Hematopoietic multipotent progenitor cell treated with erythropoietin and hydrocortisone succinate and interleukin-3 and kit ligand, for 15 days (in vitro differentiated cells): Measurements from ENCODE around the gene VPS8.

Source experiments
- DNase-seq: peaks from one replicate; pipeline ENCODE4 v3.0.0-alpha.2; 2015; ENCODE audit warnings: low spot score

VPS8 gene

GRCh38 chr3:184812662-184813042 is 686 bp downstream of the VPS8 start:
- no peak for DNase-seq

DNA sequence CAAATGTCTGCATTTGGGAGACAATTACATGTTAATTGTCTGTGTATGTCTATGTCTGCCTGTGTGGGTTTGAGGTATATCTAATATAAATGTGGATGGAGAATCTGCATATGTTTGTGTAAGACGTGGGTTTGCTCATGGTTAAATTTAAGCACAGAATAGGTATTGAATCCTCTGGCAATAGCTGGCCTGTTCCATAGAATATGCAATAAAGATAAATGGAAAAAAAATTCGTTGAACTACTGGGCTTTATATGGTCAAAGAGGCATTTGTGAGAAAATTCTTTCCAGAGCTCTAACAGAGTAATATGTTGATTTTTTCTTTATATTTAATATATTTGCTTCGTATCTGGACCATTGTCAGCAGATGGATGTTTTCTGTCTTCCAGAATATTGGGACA is 1.4 kb downstream of the VPS8 start:
- no peak for DNase-seq

DNA sequence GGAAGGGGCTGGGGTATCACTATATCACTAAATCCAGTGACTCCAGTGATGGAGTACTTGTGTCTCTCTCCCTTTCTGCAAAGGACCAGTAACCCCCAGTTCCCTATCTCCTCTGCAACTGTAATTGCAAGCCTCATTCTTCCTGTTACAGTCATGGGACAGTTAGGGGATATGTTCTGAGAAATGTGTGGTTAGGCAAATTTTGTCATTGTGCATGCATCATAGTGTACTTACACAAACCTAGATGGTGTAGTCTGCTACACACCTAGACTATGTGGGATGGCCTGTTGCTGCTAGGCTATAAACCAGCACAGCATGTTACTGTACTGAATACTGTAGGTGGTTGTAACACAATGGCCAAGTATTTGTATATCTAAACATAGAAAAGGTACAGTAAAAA is 2.2 kb downstream of the VPS8 start:
- no peak for DNase-seq

GRCh38 chr3:184815046-184815930 is 3.3 kb downstream of the VPS8 start:
- DNase-seq: no peak

DNA sequence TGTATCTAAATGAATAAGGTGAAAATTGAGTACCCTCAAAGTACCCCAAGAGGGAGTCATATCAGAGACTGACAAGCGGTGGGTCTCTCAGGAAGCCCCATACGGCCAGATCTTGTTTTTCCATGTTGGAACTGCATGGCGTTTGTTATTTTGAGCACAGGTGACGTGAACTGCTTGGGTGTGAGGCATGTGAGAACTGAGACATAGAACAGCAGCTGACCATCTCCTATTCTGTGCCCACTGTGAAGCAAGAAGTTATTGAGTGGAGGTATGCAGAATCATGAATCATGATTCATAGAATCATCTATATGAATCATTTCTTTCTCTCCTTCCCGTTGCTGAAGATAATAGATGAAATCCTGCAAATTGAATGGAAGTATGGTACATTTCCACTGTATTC is 4.6 kb downstream of the VPS8 start:
- no peak for DNase-seq

GRCh38 chr3:184820525-184820924 is 8.6 kb downstream of the VPS8 start:
- DNase-seq: no peak

DNA sequence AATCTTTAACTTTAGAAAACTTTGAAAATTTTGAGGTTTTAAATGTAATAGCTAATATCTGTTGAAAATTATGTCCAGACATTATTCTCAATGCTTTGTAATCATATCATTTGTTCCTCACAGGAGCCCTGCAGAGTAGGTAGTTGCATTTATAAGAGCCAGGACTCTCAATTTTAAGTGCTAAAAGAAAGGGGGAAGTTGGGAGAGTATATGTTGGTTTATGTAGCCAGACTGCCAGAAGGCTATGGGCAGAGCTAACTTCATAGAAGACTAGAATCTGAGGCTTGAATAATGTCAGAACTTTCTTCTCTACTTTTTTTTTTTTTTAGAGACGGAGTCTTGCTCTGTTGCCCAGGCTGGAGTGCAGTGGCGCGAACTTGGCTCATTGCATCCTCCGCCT is 9.1 kb downstream of the VPS8 start:
- DNase-seq: no peak

- DNase-seq: no peak
These were observed 10.1 kb downstream of the VPS8 start for GRCh38 chr3:184822081-184822480.

DNA sequence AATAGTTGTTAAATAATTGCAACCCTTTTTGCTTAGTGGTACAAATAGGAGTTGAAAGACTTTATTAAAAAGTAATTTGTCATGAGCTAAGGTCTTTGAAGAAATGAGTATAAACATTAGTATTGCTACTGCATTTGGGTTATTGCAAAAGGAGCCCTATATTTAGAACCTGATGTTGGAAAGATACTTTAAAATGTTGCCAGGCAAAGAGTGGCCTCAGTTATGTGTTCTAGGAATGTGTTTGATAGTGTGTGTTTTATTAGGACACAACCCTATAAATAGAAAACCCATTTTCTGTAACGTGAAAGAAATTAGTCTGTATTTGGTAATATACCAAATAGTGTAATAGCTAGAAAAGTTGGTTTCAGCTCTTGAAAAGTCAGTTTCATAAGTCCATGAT is 10.7 kb downstream of the VPS8 start:
- no peak for DNase-seq

DNA sequence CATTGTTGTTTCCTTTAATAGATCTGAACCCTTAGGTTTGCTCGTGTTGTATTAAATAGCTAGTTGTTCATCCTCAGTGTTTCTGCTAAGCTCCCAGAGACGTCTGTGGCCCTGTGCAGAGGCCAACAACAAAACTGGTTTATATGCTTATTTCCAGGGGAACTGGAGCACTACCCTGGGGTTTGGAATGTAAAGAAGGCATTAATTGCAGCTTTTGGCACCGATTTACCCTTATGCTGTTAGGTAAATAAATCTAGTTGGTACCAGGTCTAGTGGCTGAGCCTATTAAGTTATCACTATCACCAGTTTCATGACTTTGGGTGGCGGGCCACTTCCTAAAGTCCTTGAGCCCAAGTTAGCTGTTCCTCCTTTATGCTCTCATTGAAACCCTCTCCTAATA is 12.0 kb downstream of the VPS8 start:
- DNase-seq: no peak

GRCh38 chr3:184825121-184825820 is 13.3 kb downstream of the VPS8 start:
- DNase-seq: no peak

DNA sequence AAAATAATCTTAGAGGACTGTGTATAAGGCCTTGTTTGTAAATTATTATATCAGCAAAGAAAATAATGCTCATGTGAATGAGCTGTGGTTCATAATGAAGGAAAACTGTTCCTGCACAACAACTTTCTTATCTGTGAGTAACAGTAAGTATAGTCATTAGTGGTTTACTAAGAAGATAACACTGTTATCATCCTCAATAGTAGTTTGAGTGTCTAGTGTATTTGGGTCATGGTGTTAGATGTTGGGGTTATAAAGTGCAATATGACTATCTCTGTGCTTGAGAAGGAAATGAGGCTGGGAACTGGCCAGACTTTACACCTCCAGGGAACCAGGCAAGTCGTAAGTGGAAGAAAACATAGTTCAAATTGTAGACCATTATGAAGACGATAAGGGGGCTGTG is 15.6 kb downstream of the VPS8 start:
- peak; percentile 40 for DNase-seq

- no peak for DNase-seq
These were observed 20.1 kb downstream of the VPS8 start for GRCh38 chr3:184832044-184832443.

- no peak for DNase-seq
These were observed 20.9 kb downstream of the VPS8 start for GRCh38 chr3:184832903-184833302.

DNA sequence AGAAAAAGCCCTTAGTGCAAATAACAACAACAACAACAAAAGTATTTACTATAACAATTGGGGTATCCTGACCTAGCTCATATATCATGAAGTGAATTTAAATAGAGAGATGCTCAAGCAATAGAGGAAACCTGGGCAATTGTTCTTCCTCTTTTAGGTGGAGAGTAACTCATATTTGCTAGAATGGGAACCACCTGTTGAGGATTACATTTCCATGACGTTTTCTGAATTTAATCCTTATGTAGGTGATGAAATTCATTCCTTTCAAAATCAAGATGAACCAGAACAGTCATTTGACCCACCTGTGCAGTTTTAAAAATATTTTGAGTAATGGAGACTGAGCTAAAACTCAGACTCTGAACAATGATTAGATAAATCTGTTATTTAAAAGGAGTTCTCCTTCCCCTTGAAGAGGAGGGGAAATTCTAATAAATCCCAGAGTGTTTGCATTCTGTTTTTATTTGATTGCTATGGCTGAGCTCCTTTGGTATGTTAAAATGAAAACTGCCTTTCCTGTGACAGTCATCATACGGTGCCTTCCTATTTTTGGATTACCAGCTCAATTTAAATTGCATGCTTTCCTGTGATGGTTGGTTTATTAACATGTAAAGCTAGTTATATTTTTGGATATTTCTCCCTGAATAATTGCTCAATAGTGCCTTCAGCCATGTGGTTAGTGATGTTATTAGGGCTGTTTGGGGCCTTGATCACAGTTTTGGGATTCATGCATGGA is 24.3 kb downstream of the VPS8 start:
- no peak for DNase-seq

DNA sequence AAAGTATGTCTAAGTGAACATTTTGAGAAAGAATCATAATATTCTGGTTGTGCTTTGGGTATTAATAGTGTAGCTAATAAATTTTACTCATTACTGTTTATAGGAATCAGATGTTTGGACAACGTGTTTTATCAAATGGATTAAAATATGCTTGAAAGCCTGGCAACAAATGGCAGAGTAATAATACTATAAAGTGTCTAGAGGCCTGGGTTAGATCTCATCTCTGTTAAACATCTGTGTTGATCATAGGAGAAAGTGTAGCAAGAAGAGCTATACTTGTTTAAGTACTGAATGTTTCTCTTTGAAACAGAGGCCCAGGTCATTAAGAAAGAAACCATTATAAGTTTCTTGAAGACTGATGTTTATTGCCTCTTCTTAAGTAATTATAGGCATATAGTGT is 30.5 kb downstream of the VPS8 start:
- no peak for DNase-seq

DNA sequence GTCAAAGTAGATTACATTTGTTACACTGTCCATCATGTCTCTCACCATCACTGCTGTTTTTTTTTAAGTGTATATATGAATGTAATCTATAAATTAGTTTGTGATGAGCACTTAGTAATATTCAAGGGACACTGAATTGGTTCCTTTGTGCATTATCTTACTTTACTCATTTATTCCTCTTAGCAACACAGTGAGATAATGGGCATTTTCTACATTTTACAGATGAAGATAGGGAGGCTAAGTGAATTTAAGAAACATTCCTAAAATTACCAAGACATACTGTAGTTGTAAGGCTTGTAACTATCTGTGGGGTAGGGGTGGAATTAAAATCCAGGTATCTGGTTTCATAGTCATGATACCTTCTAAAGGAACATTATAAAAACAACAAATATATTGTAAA is 33.9 kb downstream of the VPS8 start:
- no peak for DNase-seq

DNA sequence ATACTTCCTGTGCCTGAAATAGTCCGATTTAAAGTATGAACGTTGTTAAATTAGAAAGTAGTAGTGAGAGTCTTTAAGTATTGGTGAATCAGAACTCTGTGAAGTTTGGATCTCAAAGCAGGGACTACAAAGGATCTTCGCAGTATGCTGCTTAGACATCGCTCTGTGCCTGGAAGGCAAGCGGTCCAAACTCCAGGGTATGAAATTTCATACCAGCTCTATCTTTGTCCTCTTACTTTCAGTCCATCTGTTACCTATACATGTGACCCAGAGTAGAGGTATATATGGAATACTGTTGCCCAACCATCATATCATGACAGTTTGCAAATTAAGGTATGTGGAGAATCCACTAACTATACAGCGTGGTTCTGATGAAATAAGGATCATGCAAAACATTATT is 34.5 kb downstream of the VPS8 start:
- DNase-seq: no peak

- DNase-seq: no peak
These were observed 37.0 kb downstream of the VPS8 start for GRCh38 chr3:184848934-184849333.

GRCh38 chr3:184850201-184850600 is 38.2 kb downstream of the VPS8 start:
- DNase-seq: no peak

GRCh38 chr3:184857099-184857498 is 45.1 kb downstream of the VPS8 start:
- no peak for DNase-seq

DNA sequence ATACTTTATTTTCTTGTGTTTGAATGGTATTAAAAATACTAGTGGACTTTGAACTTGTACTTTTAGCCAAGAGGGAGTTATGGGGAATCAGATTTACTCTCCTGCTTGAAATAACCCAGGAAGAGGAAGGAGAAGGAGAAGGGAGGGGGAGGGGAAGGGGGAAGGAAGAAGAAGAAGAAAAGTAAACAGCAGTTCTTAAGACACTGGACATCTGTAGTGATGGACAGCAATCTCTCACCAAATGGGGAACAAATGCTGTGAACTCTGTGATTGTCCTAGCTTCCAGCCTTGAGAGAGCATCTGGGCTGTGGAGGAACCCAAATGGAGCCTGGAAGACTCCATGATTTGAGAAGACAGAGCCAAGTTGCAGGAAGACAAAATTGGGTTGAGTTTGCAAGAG is 52.0 kb downstream of the VPS8 start:
- DNase-seq: no peak

DNA sequence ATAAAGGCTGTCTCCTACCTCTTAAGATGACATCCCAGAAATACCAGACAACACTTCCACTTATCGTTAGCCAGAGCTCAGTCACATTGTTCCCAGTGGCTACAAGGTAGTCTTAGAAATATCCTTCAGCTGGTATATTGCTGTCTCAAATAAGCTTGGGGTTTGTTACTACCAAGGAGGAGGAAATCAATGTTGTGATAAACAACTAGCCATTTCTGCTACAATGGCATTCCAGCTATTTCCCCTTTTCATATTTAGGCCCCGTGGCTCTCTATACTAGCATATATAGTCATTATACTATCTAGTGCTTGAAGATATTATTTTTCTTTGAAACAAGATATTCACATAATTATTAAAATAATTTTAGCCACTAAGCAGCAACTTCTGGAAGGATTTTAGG is 56.5 kb downstream of the VPS8 start:
- no peak for DNase-seq
